GM18517 (cell line): ENCODE data around the gene COP1.
A peak's percentile ranks its signal among the peaks of the same experiment; 100 is the strongest.
"Not testable (repeated sequence)": the region's sequence is repeated elsewhere in the genome, so short reads cannot be mapped to it uniquely, and the experiment has no call there.

Source experiments
- ATAC-seq: cut with Tn5 transposase; IDR thresholded peaks from one replicate; pipeline ENCODE4 v1.9.1; 2021; ENCODE audit warnings: mild to moderate bottlenecking, moderate library complexity; ENCODE audit not compliant: unreplicated experiment

COP1 gene

DNA sequence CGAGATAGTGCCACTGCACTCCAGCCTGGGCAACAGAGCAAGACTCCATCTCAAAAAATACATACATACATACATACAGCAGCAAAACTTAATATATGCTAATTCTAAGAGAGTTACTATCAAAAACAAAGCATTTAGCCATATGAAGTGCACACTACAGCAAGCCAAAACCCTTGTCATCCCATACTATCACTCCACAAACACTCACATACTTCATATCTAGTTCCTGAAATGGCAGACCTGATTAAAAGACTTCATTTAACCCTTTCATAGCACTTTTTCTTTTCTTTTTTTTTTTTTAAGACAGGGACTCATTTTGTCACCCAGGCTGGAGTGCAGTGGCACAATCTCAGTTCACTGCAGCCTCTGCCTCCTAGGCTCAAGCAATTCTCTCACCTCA, 65.6 kb downstream of the COP1 start:
- no peak for ATAC-seq

- ATAC-seq = no peak
Measured at GRCh38 chr1:176136891-176137290, 70.2 kb downstream of the COP1 start.

- no peak for ATAC-seq
Measured at GRCh38 chr1:176134666-176135065, 72.4 kb downstream of the COP1 start.

- no peak for ATAC-seq
Measured at GRCh38 chr1:176122282-176122681, 84.8 kb downstream of the COP1 start.

DNA sequence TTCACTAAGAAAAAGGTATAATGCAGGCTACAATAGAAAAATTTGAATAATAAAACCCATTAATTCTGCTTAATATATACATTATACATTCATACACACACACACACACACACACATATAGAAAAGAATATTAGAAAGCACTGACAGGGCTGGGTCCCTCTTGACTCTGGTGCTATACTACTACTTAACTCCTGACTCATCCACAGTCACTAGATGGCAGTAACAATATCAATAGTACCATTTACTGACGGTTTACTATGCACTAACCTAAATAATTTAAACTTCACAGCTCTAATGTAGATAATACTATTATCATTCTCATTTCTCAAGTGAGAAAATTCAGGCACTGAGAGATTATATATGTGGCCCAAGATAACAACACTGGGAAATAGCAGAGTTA, 87.5 kb downstream of the COP1 start:
- ATAC-seq = no peak

DNA sequence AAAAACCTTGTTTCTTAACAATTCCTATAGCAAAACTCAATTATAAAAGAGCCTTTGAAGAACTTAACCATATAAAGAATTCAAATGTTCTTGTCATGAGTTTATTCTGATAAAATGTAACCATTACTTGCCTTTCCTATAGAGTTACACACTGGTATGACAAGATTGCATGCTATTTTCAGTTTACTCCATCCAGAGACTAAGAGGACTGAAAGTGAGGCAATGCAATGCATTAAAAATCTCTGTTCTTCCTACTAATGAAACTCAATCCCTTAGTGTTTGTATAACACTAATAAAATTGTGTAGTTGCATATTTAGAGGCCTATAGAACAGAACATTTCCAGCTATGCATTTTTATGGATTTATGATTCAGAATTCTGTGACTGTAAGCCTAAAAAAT, 88.1 kb downstream of the COP1 start:
- ATAC-seq = no peak

- no peak for ATAC-seq
Measured at GRCh38 chr1:176111835-176112234, 95.3 kb downstream of the COP1 start.

DNA sequence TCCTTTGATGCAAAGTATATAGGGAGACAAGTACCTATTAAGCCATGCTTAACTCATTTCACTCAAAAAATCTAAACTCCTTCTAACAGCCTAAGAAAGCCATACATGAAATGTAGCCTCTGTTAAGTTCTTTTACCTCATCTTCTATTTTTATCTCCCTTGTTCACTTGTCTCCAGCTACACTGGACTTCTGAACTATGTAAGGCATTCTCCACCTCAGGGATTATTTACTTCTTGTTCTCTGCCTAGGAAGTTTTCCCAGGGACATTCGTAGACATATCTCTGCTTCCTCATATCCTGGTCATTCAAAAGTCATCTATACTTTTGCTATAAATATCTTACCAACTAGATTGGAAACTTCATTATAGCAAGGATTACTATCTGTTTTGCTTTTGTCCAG, 96.9 kb downstream of the COP1 start:
- ATAC-seq = no peak

DNA sequence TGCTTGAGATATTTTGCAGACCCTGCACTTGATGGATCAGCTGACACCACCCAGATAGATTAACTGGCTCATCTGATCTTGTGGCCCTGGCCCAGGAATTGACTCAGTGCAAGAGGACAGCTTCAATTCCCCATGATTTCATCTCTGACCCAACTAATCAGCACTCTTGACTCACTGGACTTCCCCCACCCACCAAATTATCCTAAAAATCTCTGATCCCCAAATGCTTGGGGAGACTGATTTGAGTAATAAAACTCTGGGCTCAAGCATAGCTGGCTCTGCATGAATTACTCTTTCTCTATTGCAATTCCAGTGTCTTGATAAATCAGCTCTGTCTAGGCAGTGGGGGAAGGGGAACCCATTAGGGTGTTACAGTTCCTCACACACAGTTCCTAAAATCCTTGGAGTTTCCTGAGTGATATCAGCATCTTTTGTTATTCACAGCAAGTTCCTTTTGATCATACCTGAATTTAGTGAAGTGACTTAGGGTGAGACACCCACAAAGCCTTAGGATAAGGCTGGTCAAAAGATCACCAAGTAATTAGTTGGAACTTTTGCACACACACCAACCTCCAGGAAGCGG, 104.2 kb downstream of the COP1 start:
- ATAC-seq = no peak

- no peak for ATAC-seq
Measured at GRCh38 chr1:176101951-176102642, 105.0 kb downstream of the COP1 start.

GRCh38 chr1:176098560-176098959, 108.5 kb downstream of the COP1 start:
- ATAC-seq = no peak

DNA sequence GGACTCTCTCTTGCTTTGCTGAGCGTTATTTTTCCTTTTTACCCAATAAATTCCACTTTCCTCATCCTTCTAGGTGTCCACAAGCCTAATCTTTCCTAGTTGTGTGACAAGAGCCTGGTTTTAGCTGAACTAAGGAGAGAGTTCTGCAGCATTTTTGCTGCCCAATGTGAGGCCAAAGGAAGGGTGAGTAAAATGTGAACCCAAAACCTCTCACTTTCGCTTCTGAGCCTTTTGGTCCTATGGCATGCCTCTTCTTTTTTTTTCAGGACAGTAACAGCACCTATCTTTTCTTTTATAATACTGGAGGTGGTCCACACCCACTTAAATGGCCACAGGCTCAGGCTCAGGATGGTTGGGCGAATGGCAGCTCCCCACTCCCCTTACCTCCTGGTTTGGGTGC, 111.1 kb downstream of the COP1 start:
- ATAC-seq = no peak

- no peak for ATAC-seq
Measured at GRCh38 chr1:176090766-176091165, 116.3 kb downstream of the COP1 start.

DNA sequence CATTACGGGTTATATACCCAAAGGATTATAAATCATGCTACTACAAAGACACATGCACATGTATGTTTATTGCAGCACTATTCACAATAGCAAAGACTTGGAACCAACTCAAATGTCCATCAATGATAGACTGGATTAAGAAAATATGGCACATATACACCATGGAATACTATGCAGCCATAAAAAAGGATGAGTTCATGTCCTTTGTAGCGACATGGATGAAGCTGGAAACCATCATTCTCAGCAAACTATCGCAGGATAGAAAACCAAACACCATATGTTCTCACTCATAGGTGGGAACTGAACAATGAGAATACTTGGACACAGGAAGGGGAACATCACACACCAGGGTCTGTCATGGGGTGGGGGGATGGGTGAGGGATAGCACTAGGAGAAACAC, 119.3 kb downstream of the COP1 start:
- ATAC-seq = not testable (repeated sequence)

GRCh38 chr1:176073524-176074157, 133.4 kb downstream of the COP1 start:
- peak; percentile 64 for ATAC-seq

DNA sequence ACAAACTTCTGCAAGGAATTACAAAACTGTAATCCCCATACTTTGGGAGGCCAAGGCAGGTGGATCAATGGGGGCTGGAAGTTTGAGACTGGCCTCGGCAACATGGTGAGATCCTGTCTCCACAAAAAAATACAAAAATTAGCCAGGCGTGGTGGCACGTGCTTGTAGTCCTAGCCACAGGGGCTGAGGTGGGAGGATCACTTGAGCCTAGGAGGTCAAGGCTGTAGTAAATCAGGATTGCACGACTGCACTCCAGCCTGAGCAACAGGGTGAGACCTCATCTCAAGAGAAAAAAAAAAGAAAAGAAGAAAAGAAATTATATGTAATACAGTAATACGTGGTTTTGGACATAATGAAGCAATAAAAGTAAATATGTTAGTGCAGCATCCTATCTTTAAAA, 138.2 kb downstream of the COP1 start:
- no peak for ATAC-seq

DNA sequence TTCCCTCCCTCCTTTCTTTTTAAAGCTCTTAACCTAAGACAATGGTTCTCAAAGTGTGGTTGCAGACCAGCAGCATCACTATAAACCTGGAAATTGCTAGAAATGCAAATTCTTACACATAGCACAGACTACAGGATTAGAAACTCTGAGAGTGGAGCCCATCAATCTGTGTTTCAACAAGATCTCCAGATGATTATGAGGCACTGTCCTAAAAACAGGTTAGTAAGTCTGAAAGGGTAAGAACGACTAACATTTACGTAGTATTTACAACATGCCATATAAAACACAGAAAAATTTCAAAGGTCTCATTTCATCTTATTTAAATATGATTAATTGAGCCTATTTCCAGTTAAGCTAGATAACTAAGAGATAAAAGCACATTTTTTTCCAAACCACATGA, 138.8 kb downstream of the COP1 start:
- ATAC-seq = no peak

DNA sequence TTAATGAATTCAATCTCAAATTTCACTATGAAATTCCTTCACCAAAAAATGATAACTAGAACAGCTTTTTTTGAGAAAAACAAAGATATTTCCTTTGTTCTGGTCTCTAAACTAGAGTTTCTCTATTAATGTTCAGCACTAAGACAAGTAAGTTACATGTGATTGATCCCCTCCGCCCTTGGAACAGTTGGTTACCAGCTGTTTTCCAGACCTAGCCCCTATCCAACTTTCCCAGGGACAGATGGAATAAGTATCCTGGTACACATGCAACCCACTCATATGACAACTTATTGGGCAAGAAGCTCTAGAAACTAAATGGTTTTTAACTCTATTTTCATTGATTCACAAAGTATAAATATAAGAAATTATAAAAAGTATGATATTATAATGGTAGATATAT, 140.4 kb downstream of the COP1 start:
- ATAC-seq = no peak

GRCh38 chr1:176058686-176059085, 148.4 kb downstream of the COP1 start:
- ATAC-seq = no peak

DNA sequence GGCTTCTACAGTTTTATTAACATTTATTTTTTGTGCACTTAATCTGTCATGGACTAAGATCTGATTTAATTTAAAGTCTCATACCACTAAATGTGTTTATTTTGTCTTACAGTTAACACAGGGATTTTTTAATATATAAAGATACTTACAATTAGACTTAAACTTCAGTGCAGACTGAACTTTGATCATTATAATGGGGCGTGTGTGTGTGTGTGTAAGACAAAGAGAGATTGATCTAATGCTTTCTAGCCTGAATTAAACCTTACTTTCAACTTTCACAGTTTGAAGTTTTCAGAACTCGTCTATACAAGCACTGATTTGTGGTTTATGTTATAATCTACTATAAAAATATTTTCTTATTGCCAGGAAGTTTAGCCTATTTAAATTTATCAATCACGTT, 150.8 kb downstream of the COP1 start:
- no peak for ATAC-seq

DNA sequence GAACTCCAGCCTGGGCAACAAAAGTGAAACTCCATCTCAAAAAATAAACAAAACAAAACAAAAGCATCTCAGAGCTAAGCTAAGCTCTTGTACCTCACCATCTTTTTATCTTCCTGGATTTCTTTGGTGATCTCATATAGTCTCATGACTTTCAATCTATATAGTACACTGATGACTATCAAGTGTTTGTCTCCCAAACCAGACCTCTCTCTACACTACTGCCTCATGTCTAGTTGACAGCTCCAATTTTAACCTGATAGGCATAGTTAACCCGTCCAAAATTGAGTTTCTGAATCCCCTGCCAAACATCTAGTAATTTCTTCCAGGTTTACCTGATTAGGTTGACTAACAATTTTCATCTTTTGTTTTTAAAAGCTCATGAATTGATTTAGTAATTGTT, 151.7 kb downstream of the COP1 start:
- no peak for ATAC-seq

DNA sequence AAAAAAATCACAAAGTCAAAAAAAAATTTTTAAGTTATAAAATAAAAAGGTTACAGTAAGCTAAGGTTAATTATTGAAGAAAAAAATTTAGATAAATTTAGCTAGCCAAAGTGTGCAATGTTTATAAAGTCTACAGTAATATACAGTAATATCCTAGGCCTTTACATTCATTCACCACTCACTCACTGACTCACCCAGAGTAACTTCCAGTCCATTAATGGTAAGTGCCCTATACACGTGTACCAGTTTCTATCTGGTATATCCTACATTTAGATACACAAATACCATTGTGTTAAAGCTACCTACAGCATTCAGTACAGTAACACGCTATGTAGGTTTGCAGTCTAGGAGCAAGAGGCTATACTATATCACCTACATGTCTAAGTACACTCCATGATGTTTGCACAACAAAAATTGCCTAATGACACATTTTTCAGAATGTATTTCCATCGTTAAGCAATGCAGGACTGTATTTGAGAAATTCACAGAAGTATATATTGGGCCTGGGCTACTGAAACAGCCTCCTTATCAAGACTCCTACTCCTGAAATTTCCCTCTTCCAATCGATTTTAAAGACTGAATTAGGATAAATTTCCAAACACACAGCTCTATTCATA, 155.1 kb downstream of the COP1 start:
- no peak for ATAC-seq
